GM21381 (cell line): Measurements from ENCODE around the gene GNG4.
"Not testable (repeated sequence)": the region's sequence is repeated elsewhere in the genome, so short reads cannot be mapped to it uniquely, and the experiment has no call there.

ENCODE experiments used
- ATAC-seq: cut with Tn5 transposase; IDR thresholded peaks from one replicate; pipeline ENCODE4 v1.9.1; 2021; ENCODE audit warnings: mild to moderate bottlenecking, moderate library complexity; ENCODE audit not compliant: unreplicated experiment

The GNG4 gene

DNA sequence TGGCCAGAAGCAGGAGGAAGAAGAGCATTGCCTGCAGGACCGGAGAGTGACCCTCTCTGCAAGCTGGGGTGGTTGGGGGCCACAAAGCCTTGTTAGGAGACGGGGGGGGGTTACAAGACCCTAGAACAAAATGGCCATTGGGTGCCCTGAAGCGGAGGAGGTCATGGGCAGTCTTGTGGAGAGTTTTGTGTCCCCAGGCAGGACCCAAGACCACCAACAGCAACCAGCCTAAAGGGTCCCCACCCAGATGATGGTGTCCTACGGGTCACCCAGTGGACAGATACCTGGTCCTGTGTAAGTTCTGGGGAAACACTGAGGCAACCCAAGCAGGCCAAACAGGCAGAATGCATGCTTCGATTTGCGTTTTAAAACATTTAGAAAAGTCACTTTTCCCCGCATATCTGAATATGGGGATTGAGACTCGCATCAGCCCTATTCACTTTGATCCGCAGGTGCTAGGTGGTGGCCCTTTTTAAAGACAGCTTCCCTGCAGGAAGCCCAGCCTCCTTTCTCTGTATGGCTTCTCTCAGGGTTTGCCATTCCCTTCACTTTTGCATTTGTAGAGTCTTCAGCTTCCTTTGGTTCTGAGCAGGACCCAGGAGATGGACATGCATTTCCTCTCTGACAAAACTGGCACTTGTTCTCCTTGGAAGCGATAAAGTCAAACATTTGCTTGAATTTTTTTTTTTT lies 21.1 kb downstream of the GNG4 start:
- no peak for ATAC-seq

DNA sequence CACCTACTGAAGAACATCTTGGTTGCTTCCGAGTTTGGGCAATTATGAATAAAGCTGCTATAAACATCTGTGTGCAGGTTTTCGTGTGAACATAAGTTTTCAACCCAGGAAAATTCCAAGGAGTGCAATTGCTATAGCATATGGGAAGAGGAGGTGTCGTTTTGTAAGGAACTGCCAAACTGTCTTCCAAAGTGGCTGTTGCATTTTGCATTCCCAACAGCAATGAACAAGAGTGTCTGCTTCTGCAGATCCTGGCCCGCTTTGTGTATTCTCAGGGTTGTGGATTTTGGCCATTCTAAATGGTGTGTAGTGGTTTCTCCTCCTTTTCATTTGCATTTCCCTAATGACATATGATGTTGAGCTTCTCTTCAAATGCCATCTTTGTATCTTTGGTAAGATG lies 23.8 kb downstream of the GNG4 start:
- no peak for ATAC-seq

DNA sequence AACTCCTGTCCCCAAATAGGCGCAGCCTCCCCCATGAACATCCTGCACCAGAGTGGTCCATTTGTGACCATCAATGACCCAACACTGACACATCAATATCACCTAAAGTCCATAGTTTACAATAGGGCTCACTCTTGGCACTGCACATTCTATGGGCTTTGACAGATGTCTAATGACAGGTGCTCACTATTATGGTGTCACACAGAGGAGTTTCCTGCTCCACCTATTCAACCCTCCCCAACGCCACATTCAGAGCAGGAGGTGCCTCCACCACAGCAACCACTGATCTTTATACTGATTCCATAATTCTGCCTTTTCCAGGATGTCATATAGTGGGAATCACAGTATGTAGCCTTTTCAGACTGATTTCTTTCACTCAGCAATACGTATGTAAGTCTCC lies 24.2 kb downstream of the GNG4 start:
- no peak for ATAC-seq

DNA sequence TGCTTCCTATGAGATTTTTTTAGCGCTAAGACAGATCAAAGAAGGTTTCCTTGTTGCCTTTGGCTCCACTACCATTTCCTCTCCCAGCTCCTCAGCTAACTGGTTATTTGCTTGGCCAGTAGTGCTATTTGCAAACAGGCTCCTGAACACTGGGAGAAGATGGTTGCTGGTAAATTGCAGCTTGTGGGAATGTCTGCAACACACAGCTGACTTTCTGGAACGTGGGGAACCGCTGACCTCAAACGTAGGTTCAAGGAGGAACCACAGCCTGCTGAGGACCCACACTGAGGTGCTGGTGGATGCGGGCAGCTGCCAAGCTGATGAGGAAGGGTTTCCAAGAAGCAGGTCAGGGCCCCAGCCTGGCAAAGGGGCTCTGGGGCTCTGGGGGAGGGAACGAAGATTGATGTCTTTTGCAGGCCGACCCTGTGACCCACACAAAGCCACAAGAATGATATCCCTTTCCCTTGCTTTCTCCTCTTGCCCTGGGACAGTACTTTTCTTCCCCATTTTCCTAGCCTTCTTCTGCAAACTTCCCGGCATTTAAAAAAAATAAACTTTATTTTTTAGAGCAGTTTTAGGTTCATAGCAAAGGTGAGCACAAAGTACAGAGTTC lies 24.8 kb downstream of the GNG4 start:
- no peak for ATAC-seq

DNA sequence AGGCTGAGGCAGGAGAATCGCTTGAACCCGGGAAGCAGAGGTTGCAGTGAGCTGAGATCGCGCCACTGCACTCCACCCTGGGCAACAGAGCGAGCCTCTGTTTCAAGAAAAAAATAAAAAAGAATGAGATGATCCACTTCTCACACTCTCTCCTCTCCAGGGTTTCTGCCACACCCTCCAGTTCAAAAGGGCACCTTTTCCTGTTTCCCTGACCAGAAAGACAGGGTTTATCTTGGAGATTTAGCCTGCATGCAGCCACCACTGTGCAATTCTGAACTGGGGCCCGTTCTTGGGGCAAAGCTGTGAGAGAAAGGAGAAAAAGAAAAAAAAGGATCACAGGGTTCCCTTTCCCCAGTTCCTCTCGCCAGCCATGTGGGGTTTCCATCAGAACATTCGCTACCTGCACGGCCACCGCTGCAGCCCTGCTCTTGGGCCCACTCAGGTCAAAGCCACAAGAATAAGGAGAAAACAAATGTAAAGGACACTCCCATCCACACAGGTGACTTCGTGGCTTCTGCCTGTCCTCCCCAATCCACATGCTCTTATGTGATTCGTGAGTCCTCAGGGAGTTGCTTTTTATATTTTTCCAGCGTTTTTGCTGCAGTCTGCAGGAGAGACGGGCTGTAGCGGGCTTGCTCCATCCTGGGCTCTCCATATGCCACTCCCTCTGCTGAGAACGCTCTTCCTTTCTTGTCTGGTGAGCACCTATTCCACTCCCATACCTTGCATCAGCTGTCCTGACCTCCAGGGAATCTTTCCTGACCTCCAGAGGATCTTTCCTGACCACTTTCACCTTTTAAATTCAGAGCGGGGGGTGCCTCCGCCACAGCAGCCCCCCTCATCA lies 26.4 kb downstream of the GNG4 start:
- ATAC-seq: no peak

DNA sequence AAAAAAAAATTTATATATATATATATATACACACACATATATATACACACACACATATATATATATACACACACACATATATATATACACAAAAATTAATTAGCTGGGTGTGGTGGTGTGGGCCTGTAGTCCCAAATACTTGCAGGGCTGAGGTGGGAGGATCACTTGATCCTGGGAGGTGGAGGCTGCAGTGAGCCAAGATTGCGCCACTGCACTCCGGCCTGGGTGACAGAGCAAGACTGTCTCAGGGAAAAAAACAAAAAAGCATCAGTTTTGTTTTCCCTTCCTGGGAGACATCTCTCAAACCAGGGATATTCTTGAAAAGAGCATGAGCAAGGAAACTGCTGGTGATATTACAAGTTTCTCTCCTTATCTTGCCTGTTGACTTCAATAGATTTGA lies 30.4 kb downstream of the GNG4 start:
- not testable (repeated sequence) for ATAC-seq

DNA sequence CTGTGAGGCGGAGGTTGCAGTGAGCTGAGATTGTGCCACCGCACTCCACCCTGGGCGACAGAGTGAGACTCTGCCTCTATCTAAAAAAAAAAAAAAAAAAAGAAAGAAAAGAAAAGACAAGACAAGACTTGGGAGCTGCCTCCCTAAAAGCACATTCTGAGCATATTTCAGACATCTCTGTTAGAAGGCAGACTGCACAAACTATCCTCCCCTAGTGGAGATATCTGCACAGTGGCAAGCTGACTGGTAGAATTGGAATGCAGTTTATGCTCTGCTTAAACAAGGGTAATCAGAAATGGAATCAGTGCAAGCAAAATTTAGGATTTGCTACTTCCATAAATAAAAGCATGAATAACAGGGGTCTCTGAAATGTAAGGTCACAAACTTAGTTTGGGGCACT lies 31.8 kb downstream of the GNG4 start:
- ATAC-seq: no peak

DNA sequence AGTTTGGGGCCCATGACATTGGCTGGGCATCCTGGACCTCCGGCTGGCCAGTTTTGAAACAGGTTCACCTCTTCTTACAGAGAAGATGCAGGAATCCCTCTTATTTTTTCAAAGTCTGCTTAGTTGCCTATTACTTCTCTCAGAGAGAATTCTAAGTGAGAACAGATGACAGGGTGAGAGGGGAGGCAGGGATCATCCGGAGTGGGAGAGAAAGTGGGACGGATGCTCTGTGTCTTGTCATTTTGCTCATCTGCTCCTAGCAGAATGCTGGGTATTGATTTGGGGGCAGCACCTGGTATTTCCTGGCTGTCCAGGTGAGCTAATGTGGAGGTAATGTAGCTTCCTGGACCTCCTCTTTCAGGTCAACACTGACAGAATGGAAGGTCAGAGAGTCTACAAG lies 32.4 kb downstream of the GNG4 start:
- no peak for ATAC-seq

DNA sequence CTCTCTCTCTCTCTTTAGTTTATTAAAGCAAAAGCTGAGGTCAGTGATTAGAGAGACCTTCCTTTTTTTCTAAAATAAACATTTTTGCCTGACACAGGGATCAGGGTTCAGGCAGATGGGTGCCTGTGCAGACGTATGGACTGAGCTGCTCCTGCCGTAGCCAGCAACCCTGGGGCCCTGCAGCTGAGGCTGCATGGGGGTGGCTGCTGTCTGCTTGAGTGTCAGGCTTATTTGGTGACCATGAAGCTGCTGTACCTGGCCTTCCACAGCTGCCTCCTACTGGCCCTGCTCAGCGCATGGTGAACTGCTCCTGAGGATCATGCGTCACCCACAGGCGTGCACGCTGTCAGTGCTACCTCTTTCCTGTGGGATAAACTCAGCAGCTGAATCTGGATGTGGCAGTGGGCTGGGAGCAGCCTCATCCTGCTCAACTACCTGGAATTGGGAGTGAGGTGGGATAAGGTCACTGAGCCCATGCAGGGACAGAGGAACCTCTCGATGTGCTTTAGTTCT lies 35.1 kb downstream of the GNG4 start:
- ATAC-seq: no peak

DNA sequence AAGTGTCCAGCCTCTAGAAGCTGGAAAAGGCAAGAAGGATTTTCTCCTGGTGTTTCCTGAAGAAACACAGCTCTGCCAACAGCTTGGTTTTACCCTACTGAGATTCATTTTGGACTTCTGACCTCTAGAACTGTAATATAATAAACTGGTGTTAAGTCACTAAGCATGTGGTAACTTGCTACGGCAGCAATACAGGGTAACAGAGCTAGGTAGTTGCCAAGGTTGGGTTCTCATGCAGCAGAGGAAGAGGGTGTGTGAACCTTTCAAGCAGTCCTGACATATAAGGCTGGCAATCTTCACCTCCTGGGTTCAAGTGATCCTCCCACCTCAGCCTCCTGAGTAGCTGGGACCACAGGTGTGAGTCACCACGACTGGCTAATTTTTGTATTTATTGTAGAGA lies 36.0 kb downstream of the GNG4 start:
- ATAC-seq: no peak

DNA sequence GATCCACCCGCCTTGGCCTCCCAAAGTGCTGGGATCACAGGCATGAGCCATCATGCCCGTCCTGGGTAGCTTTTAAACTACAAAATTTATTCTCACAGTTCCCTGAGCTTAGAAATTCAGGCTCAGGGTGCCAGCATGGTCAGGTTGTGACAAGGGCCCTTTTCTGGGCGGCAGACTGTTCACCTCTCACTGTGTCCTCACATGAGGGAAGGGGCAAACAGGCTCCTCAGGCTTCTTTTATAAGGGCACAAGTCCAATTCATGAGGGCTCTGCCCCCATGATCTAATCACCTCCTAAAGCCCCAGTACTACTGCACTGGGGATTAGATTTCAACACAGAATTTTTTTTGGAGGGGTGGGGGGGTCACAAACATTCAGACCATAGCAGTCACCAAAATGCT lies 36.8 kb downstream of the GNG4 start:
- ATAC-seq: no peak

DNA sequence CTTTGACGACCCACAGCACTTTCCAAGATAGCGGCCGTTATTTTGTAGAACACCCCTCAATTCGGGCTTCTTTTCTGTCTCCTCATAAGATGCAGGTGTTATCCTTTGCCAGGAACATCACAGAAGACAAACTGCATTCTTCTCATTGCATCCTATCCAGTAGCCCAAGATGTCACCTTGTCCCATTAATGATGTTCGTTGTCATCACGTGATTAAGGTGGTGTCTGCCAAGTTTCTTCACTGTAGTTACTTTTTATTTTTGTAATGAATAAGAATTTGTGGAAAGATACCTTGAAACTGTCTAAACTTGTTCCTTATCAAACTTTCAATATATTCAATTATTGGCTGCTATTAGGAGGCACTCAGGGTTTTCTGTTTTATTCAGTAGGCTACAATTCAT lies 39.4 kb downstream of the GNG4 start:
- ATAC-seq: no peak

DNA sequence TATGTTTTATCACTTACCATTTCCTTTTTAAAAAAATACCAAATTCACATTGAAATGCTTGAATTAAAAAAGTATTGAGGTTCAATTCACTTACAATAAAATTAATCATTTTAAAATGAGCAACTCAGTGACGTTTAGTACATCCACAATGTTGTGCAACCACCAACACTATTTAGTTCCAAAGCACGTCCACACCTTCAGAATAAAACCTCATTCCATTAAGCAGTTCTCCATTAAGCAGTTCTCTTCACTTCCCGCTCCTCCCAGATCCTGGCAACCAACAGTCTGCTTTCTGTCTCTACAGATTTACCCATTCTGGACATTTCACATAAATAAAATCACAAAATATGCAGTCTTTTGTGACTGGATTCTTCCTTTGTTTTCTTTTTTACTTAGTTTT lies 41.3 kb downstream of the GNG4 start:
- no peak for ATAC-seq

DNA sequence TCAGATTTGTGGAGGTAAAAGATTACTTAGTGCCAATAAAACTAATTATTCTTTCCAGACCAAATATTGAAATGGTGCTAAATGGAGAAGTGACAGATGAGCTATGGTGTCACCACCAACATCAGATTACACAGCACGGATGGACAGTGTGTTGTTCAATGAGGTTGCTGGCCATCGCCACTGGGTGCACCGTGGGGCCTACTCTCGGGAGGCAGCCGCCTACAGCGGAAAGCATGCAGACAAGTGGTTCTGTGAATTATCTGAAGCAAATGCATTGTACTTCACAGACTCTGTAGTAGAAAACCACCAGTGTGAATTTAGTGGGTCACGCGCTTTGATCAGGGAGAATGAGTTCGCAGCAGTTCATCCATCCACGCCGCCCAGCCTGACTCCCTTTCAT lies 42.3 kb downstream of the GNG4 start:
- no peak for ATAC-seq

DNA sequence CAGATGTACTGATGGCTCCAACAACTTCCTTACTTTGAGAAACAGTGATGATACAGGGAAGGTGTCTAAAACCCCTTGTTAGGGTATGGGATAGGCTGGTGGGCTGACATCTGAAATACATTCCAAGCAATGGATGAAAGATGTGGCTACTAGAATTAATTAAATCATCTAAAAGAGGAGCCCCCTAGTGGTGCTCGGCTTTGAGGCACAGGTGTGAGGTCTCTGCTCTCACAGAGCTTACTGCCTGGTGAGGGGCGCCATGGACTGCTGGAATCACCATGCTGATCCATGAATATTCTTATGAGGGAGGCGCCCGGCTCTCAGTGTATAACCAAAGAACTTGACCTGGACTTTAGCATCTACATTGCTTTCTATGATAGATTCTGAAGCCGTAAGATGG lies 48.5 kb downstream of the GNG4 start:
- ATAC-seq: no peak

DNA sequence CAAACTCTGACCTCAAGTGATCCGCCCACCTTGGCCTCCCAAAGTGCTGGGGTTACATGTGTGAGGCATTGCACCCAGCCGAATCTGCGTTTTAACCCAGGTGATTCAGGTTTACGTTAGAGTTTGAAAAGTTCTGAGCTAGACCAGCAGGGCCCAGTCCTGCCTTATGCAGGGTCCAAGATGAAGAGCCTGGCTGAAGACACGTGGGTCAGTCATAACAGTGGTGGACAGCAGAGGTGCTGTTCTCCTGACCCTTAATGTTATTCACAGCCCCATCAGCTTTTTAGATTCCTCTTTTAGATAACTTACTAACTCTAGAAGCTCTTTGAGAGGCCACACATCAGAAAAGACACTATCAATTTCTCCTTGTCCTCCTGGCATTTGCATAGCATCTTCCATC lies 50.0 kb downstream of the GNG4 start:
- ATAC-seq: no peak

DNA sequence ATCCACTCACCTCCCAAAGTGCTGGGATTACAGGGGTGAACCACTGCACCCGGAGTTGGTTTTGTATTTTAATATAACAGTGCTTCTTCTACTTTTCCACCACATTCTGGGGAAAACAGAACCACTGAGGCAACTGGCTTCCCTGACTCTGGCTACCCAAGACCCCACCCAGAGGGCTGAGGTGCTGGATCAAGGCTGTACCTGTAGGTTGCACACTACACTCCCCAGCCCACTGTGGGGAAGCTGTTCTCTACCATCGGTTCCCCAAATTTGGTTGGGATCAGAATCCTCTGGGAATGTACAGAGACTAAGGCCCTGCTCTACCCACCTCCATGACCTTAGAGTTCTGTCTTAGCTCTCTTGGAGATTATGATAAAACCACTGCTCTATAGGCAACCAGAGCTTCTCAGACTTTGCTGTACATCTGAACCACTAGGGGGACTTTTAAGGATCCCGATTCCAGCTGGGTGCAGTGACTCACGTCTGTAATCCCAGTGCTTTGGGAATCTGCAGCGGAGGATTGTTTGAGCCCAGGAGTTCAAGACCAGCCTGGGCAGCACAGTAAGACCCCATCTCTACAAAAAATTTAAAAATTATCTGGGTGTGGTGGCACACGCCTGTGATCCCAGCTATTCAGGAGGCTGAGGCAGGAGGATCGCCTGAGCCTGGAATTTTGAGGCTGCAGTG lies 51.6 kb downstream of the GNG4 start:
- no peak for ATAC-seq

DNA sequence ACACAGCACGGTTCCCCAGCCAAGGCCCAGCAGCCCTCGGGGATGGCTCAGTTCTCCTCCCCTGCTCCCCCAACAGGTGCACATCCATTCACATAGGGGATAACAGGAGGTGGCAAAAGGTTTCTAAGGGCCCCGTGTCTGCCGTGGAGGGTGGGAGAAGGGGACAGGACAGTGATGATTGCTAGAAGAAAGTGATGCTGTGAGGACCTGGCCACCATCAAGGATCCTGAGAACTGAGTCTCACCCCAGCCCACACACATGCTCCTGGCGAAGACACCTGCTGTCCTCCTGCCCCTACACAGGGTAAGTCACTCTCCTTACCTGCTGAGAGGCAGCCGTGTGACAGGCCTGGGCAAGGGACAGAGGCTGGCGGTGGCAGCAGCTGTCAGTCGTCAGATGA lies 54.5 kb downstream of the GNG4 start:
- no peak for ATAC-seq

DNA sequence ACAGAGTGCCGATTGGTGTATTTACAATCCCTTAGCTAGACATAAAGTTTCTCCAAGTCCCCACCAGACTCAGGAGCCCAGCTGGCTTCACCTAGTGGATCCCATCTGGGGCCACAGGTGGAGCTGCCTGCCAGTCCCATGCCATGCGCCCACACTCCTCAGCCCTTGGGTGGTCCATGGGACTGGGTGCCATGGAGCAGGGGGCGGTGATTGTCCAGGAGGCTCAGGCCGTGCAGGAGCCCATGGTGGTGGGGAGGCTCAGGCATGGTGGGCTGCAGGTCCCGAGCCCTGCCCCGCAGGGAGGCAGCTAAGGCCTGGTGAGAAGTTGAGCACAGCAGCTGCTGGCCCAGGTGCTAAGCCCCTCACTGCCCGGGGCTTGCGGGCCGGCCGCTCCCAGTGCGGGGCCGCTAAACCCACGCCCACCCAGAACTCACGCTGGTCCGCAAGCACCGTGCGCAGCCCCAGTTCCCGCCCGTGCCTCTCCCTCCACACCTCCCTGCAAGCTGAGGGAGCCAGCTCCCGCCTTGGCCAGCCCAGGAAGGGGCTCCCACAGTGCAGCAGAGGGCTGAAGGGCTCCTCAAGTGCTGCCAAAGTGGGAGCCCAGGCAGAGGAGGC lies 55.2 kb downstream of the GNG4 start:
- ATAC-seq: not testable (repeated sequence)

DNA sequence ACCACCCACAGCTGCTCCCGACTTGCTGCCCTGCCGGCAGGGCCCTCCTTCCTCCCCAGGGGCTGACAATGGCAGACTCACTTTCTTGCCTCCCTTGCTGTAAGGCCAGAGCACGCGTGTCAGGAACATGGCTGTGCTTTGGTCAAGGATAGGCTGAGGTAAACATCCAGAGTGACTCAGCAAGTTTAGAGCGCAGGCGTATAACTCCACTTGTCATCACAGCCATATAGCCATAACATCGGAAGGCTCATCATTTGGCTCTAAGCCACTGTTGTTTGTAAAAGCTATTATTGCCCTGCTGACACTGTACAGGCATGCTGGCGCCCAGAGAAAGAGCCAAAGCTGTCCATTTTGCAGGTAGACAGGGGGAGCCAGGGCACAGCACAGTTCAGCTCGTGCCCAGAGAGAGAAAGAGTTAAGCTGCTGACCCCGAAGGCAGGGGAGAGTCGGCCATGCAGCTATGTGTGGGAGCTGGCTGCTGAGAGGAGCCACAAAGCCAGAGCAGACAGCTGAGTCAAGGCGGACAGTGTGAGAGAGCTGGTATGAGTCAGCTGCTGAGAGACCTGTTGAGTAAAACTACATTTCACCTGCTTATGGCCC lies 60.6 kb downstream of the GNG4 start:
- no peak for ATAC-seq

DNA sequence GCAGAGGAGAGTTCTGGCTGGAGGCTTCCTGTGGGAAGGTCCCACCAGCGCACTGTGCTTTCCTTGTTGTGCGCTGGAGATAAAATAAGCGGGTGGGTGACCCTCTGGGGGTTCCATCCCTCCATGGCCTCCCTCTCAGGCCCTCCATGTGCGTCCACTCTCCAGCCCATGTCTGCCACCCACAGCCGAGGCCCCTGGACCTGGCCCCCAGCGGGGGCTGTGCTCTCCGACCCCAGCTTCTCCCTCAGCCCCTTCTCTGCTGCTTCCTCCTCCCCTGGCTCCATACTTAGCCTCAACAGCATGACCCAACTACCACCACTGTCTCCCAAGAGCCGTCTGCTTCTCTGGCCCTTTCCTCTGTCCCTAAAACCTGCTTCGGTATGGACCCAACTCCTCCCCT lies 61.4 kb downstream of the GNG4 start:
- ATAC-seq: no peak
